Osteocyte (in vitro differentiated cells): ENCODE results near the gene STIM2. TPM values are rescaled to one million over a fixed set of nuclear protein-coding genes. Genes with fewer than 3 reads are reported as not detected.

Source experiments
- DNase-seq: peaks from one replicate; pipeline ENCODE4 v3.0.0; 2021; ENCODE audit warnings: mixed read lengths; ENCODE audit not compliant: unreplicated experiment; ENCODE audit errors: extremely low spot score
- H3K27ac Mint-ChIP-seq: one replicate; pipeline ENCODE4 v1.8.0; 2021; ENCODE audit warnings: mild to moderate bottlenecking, mixed read lengths; ENCODE audit not compliant: unreplicated experiment
- H3K27me3 Mint-ChIP-seq: one replicate; pipeline ENCODE4 v1.8.0; 2021; ENCODE audit warnings: mixed read lengths; ENCODE audit not compliant: unreplicated experiment
- H3K36me3 Mint-ChIP-seq: one replicate; pipeline ENCODE4 v1.8.0; 2021; ENCODE audit warnings: mixed read lengths; ENCODE audit not compliant: unreplicated experiment
- H3K4me1 Mint-ChIP-seq: one replicate; pipeline ENCODE4 v1.8.0; 2021; ENCODE audit warnings: mixed read lengths; ENCODE audit not compliant: unreplicated experiment
- H3K4me3 Mint-ChIP-seq: one replicate; pipeline ENCODE4 v1.8.0; 2021; ENCODE audit warnings: mild to moderate bottlenecking, moderate library complexity, mixed read lengths; ENCODE audit not compliant: unreplicated experiment
- H3K9me3 Mint-ChIP-seq: one replicate; pipeline ENCODE4 v1.8.0; 2021; ENCODE audit warnings: mixed read lengths; ENCODE audit not compliant: unreplicated experiment
- total RNA-seq: library from RNA; stranded (reverse); gene quantifications from 2 replicates; pipeline ENCODE4 v1.2.1, GENCODE V29; 2021
- TF ChIP-seq, protein P1 (sequence below): fragments of 200-600 bp; sonication (generic); IDR thresholded peaks from 2 replicates; pipeline ENCODE4 v1.5.0; 2021; ENCODE audit warnings: antibody characterized with exemption, mild to moderate bottlenecking, moderate library complexity

STIM2 gene
- total RNA-seq, 1 donor from 2014 or later = 14.1 TPM

DNA sequence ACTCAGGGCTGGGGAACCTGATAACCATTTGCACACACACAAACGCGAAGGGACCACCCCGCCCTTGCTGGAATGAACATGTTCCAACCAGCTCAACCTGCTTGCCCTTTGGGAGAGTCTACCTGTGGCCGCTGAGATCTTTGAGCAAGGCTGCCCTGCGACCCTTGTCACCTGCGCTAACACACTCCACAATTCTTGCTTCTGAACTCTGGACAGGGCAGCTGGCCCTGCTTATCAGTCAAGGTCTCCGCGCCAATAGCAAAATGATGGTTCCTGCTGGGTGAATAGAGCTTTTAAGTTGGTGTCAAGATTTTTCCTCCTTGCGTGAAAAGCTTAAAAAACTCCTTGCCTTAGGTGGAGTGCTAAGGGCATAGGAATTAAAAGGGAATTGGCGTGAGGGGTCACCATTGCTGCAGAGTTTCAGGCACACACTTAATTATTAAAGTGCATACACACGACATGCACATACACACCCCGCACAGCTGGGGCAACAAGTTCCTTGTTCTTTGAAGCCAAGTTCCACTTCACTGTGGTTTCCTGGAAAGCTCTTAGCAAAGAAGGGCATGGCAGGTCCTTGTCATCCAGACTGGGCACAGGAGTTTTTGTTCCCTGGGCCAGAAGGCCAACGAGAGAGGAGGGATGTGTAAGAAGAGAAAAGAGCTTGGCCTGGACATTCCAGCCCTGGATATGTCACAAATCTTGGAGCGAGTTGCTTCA lies 207.7 kb downstream of the STIM2 start:
- TF ChIP-seq, protein P1, sequence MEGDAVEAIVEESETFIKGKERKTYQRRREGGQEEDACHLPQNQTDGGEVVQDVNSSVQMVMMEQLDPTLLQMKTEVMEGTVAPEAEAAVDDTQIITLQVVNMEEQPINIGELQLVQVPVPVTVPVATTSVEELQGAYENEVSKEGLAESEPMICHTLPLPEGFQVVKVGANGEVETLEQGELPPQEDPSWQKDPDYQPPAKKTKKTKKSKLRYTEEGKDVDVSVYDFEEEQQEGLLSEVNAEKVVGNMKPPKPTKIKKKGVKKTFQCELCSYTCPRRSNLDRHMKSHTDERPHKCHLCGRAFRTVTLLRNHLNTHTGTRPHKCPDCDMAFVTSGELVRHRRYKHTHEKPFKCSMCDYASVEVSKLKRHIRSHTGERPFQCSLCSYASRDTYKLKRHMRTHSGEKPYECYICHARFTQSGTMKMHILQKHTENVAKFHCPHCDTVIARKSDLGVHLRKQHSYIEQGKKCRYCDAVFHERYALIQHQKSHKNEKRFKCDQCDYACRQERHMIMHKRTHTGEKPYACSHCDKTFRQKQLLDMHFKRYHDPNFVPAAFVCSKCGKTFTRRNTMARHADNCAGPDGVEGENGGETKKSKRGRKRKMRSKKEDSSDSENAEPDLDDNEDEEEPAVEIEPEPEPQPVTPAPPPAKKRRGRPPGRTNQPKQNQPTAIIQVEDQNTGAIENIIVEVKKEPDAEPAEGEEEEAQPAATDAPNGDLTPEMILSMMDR = no peak
- DNase-seq = peak; percentile 64
- Mint-ChIP-seq H3K9me3 (no peaks in the 10 kb centered on the region), H3K4me1 (no peaks in the 10 kb centered on the region), H3K27ac (no peak overlapping the region), H3K27me3 (no peaks in the 10 kb centered on the region), H3K36me3 (no peaks in the 10 kb centered on the region), H3K4me3 (no peak overlapping the region)
